ENCODE data around the gene RB1. TPM values are rescaled to one million over a fixed set of nuclear protein-coding genes. Genes with fewer than 3 reads are reported as not detected.
"Not testable (repeated sequence)": the region's sequence is repeated elsewhere in the genome, so short reads cannot be mapped to it uniquely, and the experiment has no call there.

Gene RB1
- total RNA-seq, 2 experiments from 2014 or later = 25.1 to 25.6 TPM

- H3K27me3 Mint-ChIP-seq (ENCODE audit: low read depth); DNase-seq; intact Hi-C loops (cut with micrococcal nuclease); H3K4me3 Mint-ChIP-seq; H3K4me1 Mint-ChIP-seq (ENCODE audit: low read depth); H3K36me3 Mint-ChIP-seq (ENCODE audit: low read depth); H3K27ac Mint-ChIP-seq; CTCF ChIA-PET: not testable (repeated sequence)
- peaks cover 24% of the 10 kb centered on the region for H3K9me3 Mint-ChIP-seq
Measured at GRCh38 chr13:48422003-48422402, 118.5 kb downstream of the RB1 start.

GRCh38 chr13:48424212-48424611 lies 120.7 kb downstream of the RB1 start:
- Mint-ChIP-seq H3K4me3 (no peak overlapping the region), H3K9me3 (peaks cover 20% of the 10 kb centered on the region), H3K4me1 (ENCODE audit: low read depth) (peaks cover 7% of the 10 kb centered on the region), H3K27me3 (ENCODE audit: low read depth) (no peaks in the 10 kb centered on the region), H3K36me3 (ENCODE audit: low read depth) (peaks cover 6% of the 10 kb centered on the region), H3K27ac (no peak overlapping the region)
- CTCF ChIA-PET = no interaction called here
- intact Hi-C loops (cut with micrococcal nuclease) = no loop called here
- no peak for DNase-seq

GRCh38 chr13:48426052-48426451 lies 122.5 kb downstream of the RB1 start:
- intact Hi-C loops (cut with micrococcal nuclease) = no loop called here
- no peaks in the 10 kb centered on the region for H3K27me3 Mint-ChIP-seq (ENCODE audit: low read depth)
- CTCF ChIA-PET = no interaction called here
- no peak for DNase-seq
- peaks cover 10% of the 10 kb centered on the region for H3K9me3 Mint-ChIP-seq
- H3K4me3 Mint-ChIP-seq = no peak overlapping the region
- H3K36me3 Mint-ChIP-seq (ENCODE audit: low read depth) = peaks cover 3% of the 10 kb centered on the region
- H3K4me1 Mint-ChIP-seq (ENCODE audit: low read depth) = peaks cover 17% of the 10 kb centered on the region
- no peak overlapping the region for H3K27ac Mint-ChIP-seq

- H3K4me1 Mint-ChIP-seq (ENCODE audit: low read depth) = peaks cover 24% of the 10 kb centered on the region
- peak overlapping the region; percentile 48 for H3K27ac Mint-ChIP-seq
- H3K27me3 Mint-ChIP-seq (ENCODE audit: low read depth); CTCF ChIA-PET; DNase-seq; H3K36me3 Mint-ChIP-seq (ENCODE audit: low read depth); intact Hi-C loops (cut with micrococcal nuclease); H3K9me3 Mint-ChIP-seq; H3K4me3 Mint-ChIP-seq: not testable (repeated sequence)
Measured at GRCh38 chr13:48426755-48427298, 123.3 kb downstream of the RB1 start.

- DNase-seq = no peak
- Mint-ChIP-seq H3K36me3 (ENCODE audit: low read depth) (no peaks in the 10 kb centered on the region), H3K27ac (no peak overlapping the region), H3K4me3 (no peak overlapping the region), H3K9me3 (peaks cover 6% of the 10 kb centered on the region), H3K27me3 (ENCODE audit: low read depth) (no peaks in the 10 kb centered on the region), H3K4me1 (ENCODE audit: low read depth) (peaks cover 31% of the 10 kb centered on the region)
- intact Hi-C loops (cut with micrococcal nuclease) = no loop called here
- CTCF ChIA-PET = interaction anchor here (0.7 kb wide), 1 partner anchor 525 kb away, joined by 4 read pairs; no protein-coding TSS in a partner anchor
Measured at GRCh38 chr13:48429036-48429435, 125.5 kb downstream of the RB1 start.

GRCh38 chr13:48429886-48430285 lies 126.3 kb downstream of the RB1 start:
- Mint-ChIP-seq H3K9me3 (peaks cover 6% of the 10 kb centered on the region), H3K27ac (no peak overlapping the region), H3K36me3 (ENCODE audit: low read depth) (peaks cover 3% of the 10 kb centered on the region), H3K4me1 (ENCODE audit: low read depth) (peaks cover 38% of the 10 kb centered on the region), H3K27me3 (ENCODE audit: low read depth) (no peaks in the 10 kb centered on the region), H3K4me3 (no peak overlapping the region)
- CTCF ChIA-PET = no interaction called here
- intact Hi-C loops (cut with micrococcal nuclease) = no loop called here
- no peak for DNase-seq

- DNase-seq = no peak
- CTCF ChIA-PET = interaction anchor here (0.6 kb wide), 1 partner anchor 67 kb away, joined by 3 read pairs; no protein-coding TSS in a partner anchor
- H3K27me3 Mint-ChIP-seq (ENCODE audit: low read depth) = no peaks in the 10 kb centered on the region
- H3K27ac Mint-ChIP-seq = no peak overlapping the region
- H3K4me1 Mint-ChIP-seq (ENCODE audit: low read depth) = peaks cover 46% of the 10 kb centered on the region
- intact Hi-C loops (cut with micrococcal nuclease) = no loop called here
- H3K36me3 Mint-ChIP-seq (ENCODE audit: low read depth) = peaks cover 3% of the 10 kb centered on the region
- peaks cover 6% of the 10 kb centered on the region for H3K9me3 Mint-ChIP-seq
- H3K4me3 Mint-ChIP-seq = no peak overlapping the region
Measured at GRCh38 chr13:48431431-48431830, 127.9 kb downstream of the RB1 start.

GRCh38 chr13:48431987-48432615 lies 128.6 kb downstream of the RB1 start:
- no peak overlapping the region for H3K4me3 Mint-ChIP-seq
- no peak for DNase-seq
- CTCF ChIA-PET = interaction anchor here (0.6 to 0.7 kb wide), 3 partner anchors 23 to 302 kb away, joined by 3 read pairs; no protein-coding TSS in a partner anchor
- H3K36me3 Mint-ChIP-seq (ENCODE audit: low read depth) = peaks cover 3% of the 10 kb centered on the region
- H3K27ac Mint-ChIP-seq = no peak overlapping the region
- no peaks in the 10 kb centered on the region for H3K27me3 Mint-ChIP-seq (ENCODE audit: low read depth)
- intact Hi-C loops (cut with micrococcal nuclease) = loop anchor here (2.0 kb wide), 1 partner anchor 17 kb away; no protein-coding TSS in a partner anchor
- H3K9me3 Mint-ChIP-seq = no peaks in the 10 kb centered on the region
- H3K4me1 Mint-ChIP-seq (ENCODE audit: low read depth) = peaks cover 48% of the 10 kb centered on the region

GRCh38 chr13:48434200-48434599 lies 130.6 kb downstream of the RB1 start:
- Mint-ChIP-seq H3K4me3 (no peak overlapping the region), H3K9me3 (no peaks in the 10 kb centered on the region), H3K27ac (no peak overlapping the region), H3K36me3 (ENCODE audit: low read depth) (peaks cover 3% of the 10 kb centered on the region), H3K27me3 (ENCODE audit: low read depth) (no peaks in the 10 kb centered on the region), H3K4me1 (ENCODE audit: low read depth) (peaks cover 46% of the 10 kb centered on the region)
- DNase-seq = no peak
- intact Hi-C loops (cut with micrococcal nuclease) = no loop called here
- CTCF ChIA-PET = no interaction called here

- no peak for DNase-seq
- CTCF ChIA-PET = no interaction called here
- peaks cover 3% of the 10 kb centered on the region for H3K36me3 Mint-ChIP-seq (ENCODE audit: low read depth)
- intact Hi-C loops (cut with micrococcal nuclease) = no loop called here
- no peak overlapping the region for H3K4me3 Mint-ChIP-seq
- peaks cover 31% of the 10 kb centered on the region for H3K4me1 Mint-ChIP-seq (ENCODE audit: low read depth)
- no peak overlapping the region for H3K27ac Mint-ChIP-seq
- H3K27me3 Mint-ChIP-seq (ENCODE audit: low read depth) = no peaks in the 10 kb centered on the region
- H3K9me3 Mint-ChIP-seq = no peaks in the 10 kb centered on the region
Measured at GRCh38 chr13:48436661-48437288, 133.2 kb downstream of the RB1 start.

GRCh38 chr13:48437371-48437770 lies 133.8 kb downstream of the RB1 start:
- Mint-ChIP-seq H3K27ac (no peak overlapping the region), H3K9me3 (no peaks in the 10 kb centered on the region), H3K4me1 (ENCODE audit: low read depth) (peaks cover 25% of the 10 kb centered on the region), H3K27me3 (ENCODE audit: low read depth) (no peaks in the 10 kb centered on the region), H3K4me3 (no peak overlapping the region), H3K36me3 (ENCODE audit: low read depth) (peaks cover 3% of the 10 kb centered on the region)
- no peak for DNase-seq
- intact Hi-C loops (cut with micrococcal nuclease) = no loop called here
- CTCF ChIA-PET = no interaction called here

- no peak for DNase-seq
- intact Hi-C loops (cut with micrococcal nuclease) = no loop called here
- no peaks in the 10 kb centered on the region for H3K9me3 Mint-ChIP-seq
- no peak overlapping the region for H3K4me3 Mint-ChIP-seq
- no peaks in the 10 kb centered on the region for H3K27me3 Mint-ChIP-seq (ENCODE audit: low read depth)
- H3K27ac Mint-ChIP-seq = no peak overlapping the region
- CTCF ChIA-PET = interaction anchor here (1.8 kb wide), 1 partner anchor 9 kb away, joined by 6 read pairs; no protein-coding TSS in a partner anchor
- peaks cover 3% of the 10 kb centered on the region for H3K36me3 Mint-ChIP-seq (ENCODE audit: low read depth)
- H3K4me1 Mint-ChIP-seq (ENCODE audit: low read depth) = peaks cover 21% of the 10 kb centered on the region
Measured at GRCh38 chr13:48443442-48444208, 140.1 kb downstream of the RB1 start.

Data from activated naive CD4-positive, alpha-beta T cell treated with anti-CD3 and anti-CD28 coated beads for 36 hours (primary cell).